Fibroblast of villous mesenchyme (primary cell): ENCODE data around the gene FKBP2. TPM values are rescaled to one million over a fixed set of nuclear protein-coding genes. Genes with fewer than 3 reads are reported as not detected.

Experiments used
- DNase-seq: peaks from one replicate; pipeline ENCODE4 v3.0.0-alpha.2; 2010; ENCODE audit warnings: low read depth
- H3K4me3 ChIP-seq: 2 replicates; pipeline ENCODE4 v1.5.1; 2011; ENCODE audit warnings: low read depth, mild to moderate bottlenecking, low read length
- total RNA-seq: library from RNA; depleted of rRNA; stranded (reverse); fragments of >200 nt; gene quantifications from 2 replicates; pipeline ENCODE4 v1.2.3, GENCODE V29; 2012
- TF ChIP-seq, protein P1 (sequence below): IDR thresholded peaks from 2 replicates; pipeline ENCODE4 v1.5.1; 2012; ENCODE audit warnings: low read depth, mild to moderate bottlenecking, low read length; ENCODE audit not compliant: insufficient read depth

The FKBP2 gene
- total RNA-seq, 1 donor, result 47.5 TPM

DNA sequence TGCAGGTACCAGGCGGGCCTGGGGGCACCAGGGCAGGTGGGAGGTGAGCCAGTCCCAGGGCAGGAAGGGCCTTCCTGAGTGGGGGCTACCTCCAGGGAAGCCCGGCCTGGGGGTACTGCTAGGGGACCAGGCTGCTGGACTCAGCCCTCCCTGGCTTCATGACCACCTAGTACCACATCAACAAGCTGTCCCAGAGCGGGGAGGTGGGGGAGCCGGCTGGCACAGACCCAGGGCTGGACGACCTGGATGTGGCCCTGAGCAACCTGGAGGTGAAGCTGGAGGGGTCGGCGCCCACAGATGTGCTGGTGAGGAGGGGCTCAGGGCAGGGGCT is 21.6 kb upstream of the FKBP2 start:
- TF ChIP-seq, protein P1, sequence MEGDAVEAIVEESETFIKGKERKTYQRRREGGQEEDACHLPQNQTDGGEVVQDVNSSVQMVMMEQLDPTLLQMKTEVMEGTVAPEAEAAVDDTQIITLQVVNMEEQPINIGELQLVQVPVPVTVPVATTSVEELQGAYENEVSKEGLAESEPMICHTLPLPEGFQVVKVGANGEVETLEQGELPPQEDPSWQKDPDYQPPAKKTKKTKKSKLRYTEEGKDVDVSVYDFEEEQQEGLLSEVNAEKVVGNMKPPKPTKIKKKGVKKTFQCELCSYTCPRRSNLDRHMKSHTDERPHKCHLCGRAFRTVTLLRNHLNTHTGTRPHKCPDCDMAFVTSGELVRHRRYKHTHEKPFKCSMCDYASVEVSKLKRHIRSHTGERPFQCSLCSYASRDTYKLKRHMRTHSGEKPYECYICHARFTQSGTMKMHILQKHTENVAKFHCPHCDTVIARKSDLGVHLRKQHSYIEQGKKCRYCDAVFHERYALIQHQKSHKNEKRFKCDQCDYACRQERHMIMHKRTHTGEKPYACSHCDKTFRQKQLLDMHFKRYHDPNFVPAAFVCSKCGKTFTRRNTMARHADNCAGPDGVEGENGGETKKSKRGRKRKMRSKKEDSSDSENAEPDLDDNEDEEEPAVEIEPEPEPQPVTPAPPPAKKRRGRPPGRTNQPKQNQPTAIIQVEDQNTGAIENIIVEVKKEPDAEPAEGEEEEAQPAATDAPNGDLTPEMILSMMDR, result no peak
- no peak for DNase-seq
- H3K4me3 ChIP-seq, result no peak overlapping the region

DNA sequence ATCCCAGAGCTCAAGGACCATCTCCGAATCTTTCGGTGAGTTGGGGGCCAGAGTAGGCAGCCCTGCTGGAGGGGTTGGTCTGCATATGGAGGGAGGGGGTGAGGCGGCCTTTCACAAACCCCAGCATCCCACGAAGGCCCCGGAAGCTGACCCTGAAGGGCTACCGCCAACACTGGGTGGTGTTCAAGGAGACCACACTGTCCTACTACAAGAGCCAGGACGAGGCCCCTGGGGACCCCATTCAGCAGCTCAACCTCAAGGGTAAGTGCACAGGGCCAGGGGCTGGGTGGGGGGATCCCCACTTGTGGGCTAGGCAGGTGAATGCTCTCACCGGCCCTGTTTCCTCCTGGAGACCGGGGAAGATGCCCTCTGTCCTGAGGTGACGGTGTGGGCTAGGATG is 21.1 kb upstream of the FKBP2 start:
- H3K4me3 ChIP-seq, result no peak overlapping the region
- TF ChIP-seq, protein P1, result no peak
- no peak for DNase-seq

DNA sequence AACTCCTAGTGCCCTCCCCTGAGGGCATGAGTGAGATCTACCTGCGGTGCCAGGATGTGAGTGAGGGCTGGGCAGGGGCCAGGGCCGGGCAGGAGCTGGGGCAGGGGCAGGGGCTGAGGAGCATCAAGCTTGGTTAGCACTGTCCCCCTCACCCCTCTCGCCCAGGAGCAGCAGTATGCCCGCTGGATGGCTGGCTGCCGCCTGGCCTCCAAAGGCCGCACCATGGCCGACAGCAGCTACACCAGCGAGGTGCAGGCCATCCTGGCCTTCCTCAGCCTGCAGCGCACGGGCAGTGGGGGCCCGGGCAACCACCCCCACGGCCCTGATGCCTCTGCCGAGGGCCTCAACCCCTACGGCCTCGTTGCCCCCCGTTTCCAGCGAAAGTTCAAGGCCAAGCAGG is 20.6 kb upstream of the FKBP2 start:
- DNase-seq, result no peak
- TF ChIP-seq, protein P1, result no peak
- H3K4me3 ChIP-seq, result no peak overlapping the region

DNA sequence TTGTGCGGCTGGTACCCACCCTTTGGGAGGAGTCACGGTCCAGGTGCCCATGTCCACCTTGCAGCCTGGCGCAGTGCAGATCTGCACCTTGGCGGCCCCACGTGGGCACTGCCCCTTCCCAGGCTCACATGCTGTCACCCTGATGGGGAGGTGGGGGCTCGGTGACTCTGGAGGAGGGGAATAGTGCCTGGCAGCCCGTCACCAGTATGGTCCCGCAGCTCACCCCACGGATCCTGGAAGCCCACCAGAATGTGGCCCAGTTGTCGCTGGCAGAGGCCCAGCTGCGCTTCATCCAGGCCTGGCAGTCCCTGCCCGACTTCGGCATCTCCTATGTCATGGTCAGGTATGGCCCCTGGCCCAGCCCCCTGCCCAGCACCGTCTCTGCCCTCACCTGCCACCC is 20.1 kb upstream of the FKBP2 start:
- TF ChIP-seq, protein P1, result no peak
- no peak overlapping the region for H3K4me3 ChIP-seq
- DNase-seq, result no peak

DNA sequence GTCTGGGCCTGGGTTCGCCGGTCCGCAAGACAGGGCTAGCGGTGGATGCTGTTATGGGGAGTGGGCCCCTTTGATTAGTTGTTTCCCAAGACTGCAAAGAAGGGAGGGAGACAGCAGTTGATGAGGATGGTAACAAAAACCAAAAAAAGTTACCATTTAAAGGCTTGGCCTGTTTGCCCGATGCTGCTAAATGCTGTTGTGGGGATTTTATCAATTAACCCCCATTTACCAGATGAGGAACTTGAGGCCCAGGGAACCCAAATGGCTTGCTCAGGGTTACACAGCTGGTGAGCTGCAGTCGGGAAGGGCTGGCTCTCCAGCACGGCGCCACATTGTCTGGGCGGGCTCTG is 18.3 kb upstream of the FKBP2 start:
- H3K4me3 ChIP-seq, result no peak overlapping the region
- TF ChIP-seq, protein P1, result no peak
- no peak for DNase-seq

DNA sequence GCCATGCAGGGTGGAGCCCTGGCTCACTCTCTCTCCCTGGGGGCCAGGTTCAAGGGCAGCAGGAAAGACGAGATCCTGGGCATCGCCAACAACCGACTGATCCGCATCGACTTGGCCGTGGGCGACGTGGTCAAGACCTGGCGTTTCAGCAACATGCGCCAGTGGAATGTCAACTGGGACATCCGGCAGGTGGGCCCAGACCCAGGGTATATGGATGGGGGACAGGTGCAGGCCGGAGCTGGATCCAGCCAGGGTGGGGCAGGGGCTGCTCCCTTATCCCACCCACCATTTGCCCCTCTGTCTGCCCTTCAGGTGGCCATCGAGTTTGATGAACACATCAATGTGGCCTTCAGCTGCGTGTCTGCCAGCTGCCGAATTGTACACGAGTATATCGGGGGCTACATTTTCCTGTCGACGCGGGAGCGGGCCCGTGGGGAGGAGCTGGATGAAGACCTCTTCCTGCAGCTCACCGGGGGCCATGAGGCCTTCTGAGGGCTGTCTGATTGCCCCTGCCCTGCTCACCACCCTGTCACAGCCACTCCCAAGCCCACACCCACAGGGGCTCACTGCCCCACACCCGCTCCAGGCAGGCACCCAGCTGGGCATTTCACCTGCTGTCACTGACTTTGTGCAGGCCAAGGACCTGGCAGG is 17.8 kb upstream of the FKBP2 start:
- TF ChIP-seq, protein P1, result no peak
- DNase-seq, result no peak
- H3K4me3 ChIP-seq, result no peak overlapping the region

DNA sequence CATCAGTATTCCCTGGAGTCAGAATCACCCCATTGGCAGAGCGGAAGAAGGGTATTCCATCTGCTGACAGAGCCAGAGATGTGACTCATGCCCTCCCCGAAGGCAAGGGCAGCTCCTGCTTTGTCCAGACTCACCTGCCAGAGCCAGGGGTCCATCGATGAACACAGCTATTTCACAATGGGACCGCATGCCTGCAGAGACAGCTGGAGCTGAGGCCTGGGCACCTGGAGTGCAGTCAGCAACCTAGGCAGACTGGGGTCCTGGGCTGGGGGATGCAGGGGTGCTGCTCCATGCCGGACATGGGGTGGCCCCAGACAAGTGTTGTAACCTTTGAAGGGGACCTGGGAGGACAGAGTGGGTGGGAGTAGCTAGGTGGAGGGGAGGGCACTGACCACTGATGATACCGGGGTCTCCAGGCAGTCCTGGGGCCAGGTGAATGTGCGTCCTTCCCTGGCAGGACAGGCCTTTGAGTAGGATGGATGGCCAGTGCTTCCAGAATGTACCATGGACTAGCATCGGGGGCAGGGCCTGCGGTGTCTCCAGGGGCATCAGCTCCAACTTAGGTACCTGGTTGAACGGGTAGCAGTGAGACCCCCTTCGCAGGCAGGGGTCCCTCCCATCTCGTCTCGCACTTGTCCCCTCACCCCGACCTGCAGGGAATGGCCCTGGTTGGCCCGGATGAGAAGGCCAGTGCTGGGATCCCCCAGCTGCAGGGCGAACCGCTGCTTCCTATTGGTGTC is 16.6 kb upstream of the FKBP2 start:
- DNase-seq, result no peak
- TF ChIP-seq, protein P1, result no peak

More for the DNA sequence above, 16.6 kb upstream of the FKBP2 start:
- no peak overlapping the region for H3K4me3 ChIP-seq
